ENCODE data around the gene PALLD. TPM values are rescaled to one million over a fixed set of nuclear protein-coding genes. Genes with fewer than 3 reads are reported as not detected.

Gene PALLD
- total and polyA plus RNA-seq, 2 experiments from 2014 or later, result 157 to 178 TPM

GRCh38 chr4:168886351-168886750, 389.5 kb downstream of the PALLD start:
- Histone ChIP-seq H3K36me3 (peaks cover 34% of the 10 kb centered on the region), H3K4me3 (no peak overlapping the region), H3K9me3 (ENCODE audit: low read depth) (no peaks in the 10 kb centered on the region), H3K27ac (no peak overlapping the region), H3K27me3 (no peaks in the 10 kb centered on the region), H3K4me1 (ENCODE audit: low read depth) (peaks cover 9% of the 10 kb centered on the region)
- no peak for TF ChIP-seq CTCF (IDR thresholded peaks at IDR 0.05; ENCODE audit: low read depth, low read length)
- no peak for DNase-seq (ENCODE audit: low read depth in 1 of 2, low spot score in 1 of 2)

GRCh38 chr4:168887809-168888208, 391.0 kb downstream of the PALLD start:
- DNase-seq (ENCODE audit: low read depth in 1 of 2, low spot score in 1 of 2), result no peak
- Histone ChIP-seq H3K36me3 (peaks cover 38% of the 10 kb centered on the region), H3K9me3 (ENCODE audit: low read depth) (no peaks in the 10 kb centered on the region), H3K4me1 (ENCODE audit: low read depth) (peaks cover 9% of the 10 kb centered on the region), H3K4me3 (no peak overlapping the region), H3K27ac (peak overlapping the region; percentile 46), H3K27me3 (no peaks in the 10 kb centered on the region)
- TF ChIP-seq CTCF (IDR thresholded peaks at IDR 0.05; ENCODE audit: low read depth, low read length), result no peak

- Histone ChIP-seq H3K36me3 (peaks cover 41% of the 10 kb centered on the region), H3K27ac (peak overlapping the region; percentile 46), H3K27me3 (no peaks in the 10 kb centered on the region), H3K4me1 (ENCODE audit: low read depth) (peaks cover 9% of the 10 kb centered on the region), H3K4me3 (no peak overlapping the region), H3K9me3 (ENCODE audit: low read depth) (no peaks in the 10 kb centered on the region)
- TF ChIP-seq CTCF (IDR thresholded peaks at IDR 0.05; ENCODE audit: low read depth, low read length), result no peak
- no peak for DNase-seq (ENCODE audit: low read depth in 1 of 2, low spot score in 1 of 2)
Measured at GRCh38 chr4:168888715-168889215, 391.9 kb downstream of the PALLD start.

- DNase-seq (ENCODE audit: low read depth in 1 of 2, low spot score in 1 of 2), result no peak
- TF ChIP-seq CTCF (IDR thresholded peaks at IDR 0.05; ENCODE audit: low read depth, low read length), result no peak
- no peaks in the 10 kb centered on the region for H3K9me3 ChIP-seq (ENCODE audit: low read depth)
- H3K36me3 ChIP-seq, result peaks cover 56% of the 10 kb centered on the region
- no peak overlapping the region for H3K27ac ChIP-seq
- peaks cover 9% of the 10 kb centered on the region for H3K4me1 ChIP-seq (ENCODE audit: low read depth)
- no peak overlapping the region for H3K4me3 ChIP-seq
- H3K27me3 ChIP-seq, result no peaks in the 10 kb centered on the region
Measured at GRCh38 chr4:168891086-168891485, 394.2 kb downstream of the PALLD start.

GRCh38 chr4:168891688-168892087, 394.8 kb downstream of the PALLD start:
- H3K27ac ChIP-seq, result no peak overlapping the region
- H3K36me3 ChIP-seq, result peaks cover 62% of the 10 kb centered on the region

More at GRCh38 chr4:168891688-168892087, 394.8 kb downstream of the PALLD start:
- no peaks in the 10 kb centered on the region for H3K27me3 ChIP-seq
- H3K9me3 ChIP-seq (ENCODE audit: low read depth), result no peaks in the 10 kb centered on the region
- peaks cover 9% of the 10 kb centered on the region for H3K4me1 ChIP-seq (ENCODE audit: low read depth)
- DNase-seq (ENCODE audit: low read depth in 1 of 2, low spot score in 1 of 2), result no peak
- TF ChIP-seq CTCF (IDR thresholded peaks at IDR 0.05; ENCODE audit: low read depth, low read length), result no peak
- no peak overlapping the region for H3K4me3 ChIP-seq

All from cardiac muscle cell (in vitro differentiated cells and primary cell).